B cell (primary cell): ENCODE data around the gene DLG2. TPM values are rescaled to one million over a fixed set of nuclear protein-coding genes. Genes with fewer than 3 reads are reported as not detected.

Source experiments
- ATAC-seq: fragments of 200-7000 bp; cut with Tn5 transposase; one replicate; pipeline ENCODE4 v1.10.0; 2021; ENCODE audit warnings: low read depth, mild to moderate bottlenecking, moderate number of reproducible peaks, moderate library complexity
- CTCF ChIA-PET: fragments of 350-600 bp; sonication (Branson Sonifier 250); formaldehyde crosslinking; loops from one replicate; lab custom pipeline; 2021; ENCODE audit warnings: antibody characterized with exemption, inconsistent platforms; lab: Charles Lee
- POLR2A ChIA-PET: fragments of 350-600 bp; sonication (Branson Sonifier 250); formaldehyde crosslinking; loops from one replicate; lab custom pipeline; 2021; ENCODE audit warnings: antibody characterized with exemption; lab: Charles Lee
- DNase-seq: peaks from one replicate; pipeline ENCODE4 v3.0.0; 2013
- H2AFZ ChIP-seq: 2 replicates; pipeline ENCODE4 v1.6.1; 2012; ENCODE audit warnings: mild to moderate bottlenecking, low read depth, low read length; ENCODE audit not compliant: insufficient read depth, poor library complexity, severe bottlenecking
- H3K27ac ChIP-seq, 2 donors: 1 replicate in 1 of 2; 2 replicates in 1 of 2; pipeline ENCODE4 v1.5.1; 2012 to 2013; ENCODE audit warnings: low read length in 2 of 2, mild to moderate bottlenecking in 2 of 2, moderate library complexity in 1 of 2
- H3K27me3 ChIP-seq, 4 experiments: fragments of 200-600 bp in 1 of 4; sonication (generic) in 1 of 4; replicated peaks in 1 of 4; 1 replicate in 2 of 4; 2 replicates in 2 of 4; pipeline versions ENCODE4 v1.6.1 to v1.7.0; 2013 to 2016; ENCODE audit warnings: low read length in 3 of 4, mild to moderate bottlenecking in 2 of 4, mixed read lengths in 1 of 4, moderate library complexity in 1 of 4; ENCODE audit not compliant: insufficient read depth in 4 of 4, control insufficient read depth in 3 of 4; ENCODE audit errors: control extremely low read depth in 1 of 4
- H3K36me3 ChIP-seq, 2 experiments: replicated peaks in 1 of 2; 1 replicate in 1 of 2; 2 replicates in 1 of 2; pipeline versions ENCODE4 v1.6.1 to v1.7.1; 2013; ENCODE audit warnings: low read length in 1 of 2; ENCODE audit not compliant: insufficient read depth in 2 of 2, control insufficient read depth in 1 of 2; ENCODE audit errors: control extremely low read depth in 1 of 2, extremely low read depth in 1 of 2
- H3K4me1 ChIP-seq, 2 donors: fragments of 200-600 bp in 1 of 2; sonication (generic) in 1 of 2; 1 replicate in 1 of 2; 2 replicates in 1 of 2; pipeline versions ENCODE4 v1.5.1 to v1.6.1; 2013 to 2017; ENCODE audit warnings: low read length in 2 of 2; ENCODE audit not compliant: control insufficient read depth in 2 of 2, insufficient read depth in 2 of 2
- H3K4me2 ChIP-seq: replicated peaks from 2 replicates; pipeline ENCODE3; 2012; ENCODE audit warnings: mild to moderate bottlenecking, low read depth, low read length; ENCODE audit not compliant: poor library complexity, severe bottlenecking
- H3K4me3 ChIP-seq, 5 experiments: fragments of 200-600 bp in 1 of 5; sonication (generic) in 1 of 5; 1 replicate in 3 of 5; 2 replicates in 2 of 5; pipeline versions ENCODE4 v1.5.1 to v1.7.0; 2011 to 2016; ENCODE audit warnings: low read length in 4 of 5, mild to moderate bottlenecking in 4 of 5, low read depth in 2 of 5, control low read depth in 1 of 5, moderate library complexity in 1 of 5; ENCODE audit not compliant: insufficient read depth in 1 of 5; ENCODE audit errors: control extremely low read depth in 1 of 5, extremely low read depth in 1 of 5
- H3K79me2 ChIP-seq: fragments of 200-600 bp; sonication (generic); one replicate; pipeline ENCODE4 v1.6.0; 2016; ENCODE audit warnings: low read length; ENCODE audit not compliant: control insufficient read depth, insufficient read depth
- H3K9ac ChIP-seq: fragments of 200-600 bp; sonication (generic); 2 replicates; pipeline ENCODE4 v1.6.1; 2017; ENCODE audit warnings: mild to moderate bottlenecking, low read length, moderate library complexity
- H3K9me3 ChIP-seq, 3 donors: one replicate each; pipeline versions ENCODE4 v1.6.1 to v1.7.1; 2013; ENCODE audit warnings: low read length in 2 of 3; ENCODE audit not compliant: control insufficient read depth in 2 of 3, insufficient read depth in 1 of 3; ENCODE audit errors: control extremely low read depth in 1 of 3
- H4K20me1 ChIP-seq: 2 replicates; pipeline ENCODE4 v1.6.0; 2012; ENCODE audit warnings: mild to moderate bottlenecking, low read length; ENCODE audit not compliant: insufficient read depth, control insufficient read depth, poor library complexity, severe bottlenecking
- H3K27ac Mint-ChIP-seq: one replicate; pipeline ENCODE4 v1.8.0; 2021; ENCODE audit warnings: mixed read lengths
- H3K27me3 Mint-ChIP-seq: one replicate; pipeline ENCODE4 v1.8.0; 2021; ENCODE audit warnings: mixed read lengths
- H3K4me1 Mint-ChIP-seq: one replicate; pipeline ENCODE4 v1.8.0; 2021; ENCODE audit warnings: mixed read lengths
- H3K4me3 Mint-ChIP-seq: one replicate; pipeline ENCODE4 v1.8.0; 2021; ENCODE audit warnings: mixed read lengths
- H3K9me3 Mint-ChIP-seq: one replicate; pipeline ENCODE4 v1.8.0; 2022; ENCODE audit warnings: mixed read lengths; ENCODE audit not compliant: insufficient read depth
- EZH2 ChIP-seq: IDR thresholded peaks from 2 replicates; pipeline ENCODE4 v1.6.1; 2012; ENCODE audit warnings: borderline replicate concordance, low read depth, mild to moderate bottlenecking, moderate library complexity, low read length; ENCODE audit not compliant: insufficient read depth, poor library complexity, severe bottlenecking
- WGBS: methylation state at CpG from one replicate; pipeline ENCODE4 v1.1.5; 2013; ENCODE audit warnings: missing lambda C conversion rate; ENCODE audit not compliant: insufficient coverage; 5-methylcytosine and 5-hydroxymethylcytosine counted together
- intact Hi-C: fragments of 100-400 bp; cut with micrococcal nuclease; formaldehyde crosslinking; loops from one replicate; pipeline ENCODE4 v1.10.0; 2022
- polyA plus RNA-seq: library from polyadenylated mRNA; depleted of rRNA; stranded (reverse); fragments of >200 nt; gene quantifications from 2 replicates; pipeline ENCODE4 v1.2.3, GENCODE V29; 2012
- total RNA-seq, 2 donors: library from RNA; stranded (reverse); fragments of 120-200 nt in 1 of 2; gene quantifications; 1 replicate in 1 of 2; 2 replicates in 1 of 2; pipeline versions ENCODE4 v1.2.3 to v1.2.4, GENCODE V29; 2013 to 2022
- TF ChIP-seq, protein P1 (sequence below): fragments of 200-600 bp; IDR thresholded peaks from one replicate; pipeline ENCODE4 v1.8.0; 2022; ENCODE audit warnings: antibody characterized with exemption, mild to moderate bottlenecking

DLG2 gene
- total and polyA plus RNA-seq, 2 donors (not counting 1 experiment from before 2014, with no cell fraction given): 0.54 to 5.4 TPM

DNA sequence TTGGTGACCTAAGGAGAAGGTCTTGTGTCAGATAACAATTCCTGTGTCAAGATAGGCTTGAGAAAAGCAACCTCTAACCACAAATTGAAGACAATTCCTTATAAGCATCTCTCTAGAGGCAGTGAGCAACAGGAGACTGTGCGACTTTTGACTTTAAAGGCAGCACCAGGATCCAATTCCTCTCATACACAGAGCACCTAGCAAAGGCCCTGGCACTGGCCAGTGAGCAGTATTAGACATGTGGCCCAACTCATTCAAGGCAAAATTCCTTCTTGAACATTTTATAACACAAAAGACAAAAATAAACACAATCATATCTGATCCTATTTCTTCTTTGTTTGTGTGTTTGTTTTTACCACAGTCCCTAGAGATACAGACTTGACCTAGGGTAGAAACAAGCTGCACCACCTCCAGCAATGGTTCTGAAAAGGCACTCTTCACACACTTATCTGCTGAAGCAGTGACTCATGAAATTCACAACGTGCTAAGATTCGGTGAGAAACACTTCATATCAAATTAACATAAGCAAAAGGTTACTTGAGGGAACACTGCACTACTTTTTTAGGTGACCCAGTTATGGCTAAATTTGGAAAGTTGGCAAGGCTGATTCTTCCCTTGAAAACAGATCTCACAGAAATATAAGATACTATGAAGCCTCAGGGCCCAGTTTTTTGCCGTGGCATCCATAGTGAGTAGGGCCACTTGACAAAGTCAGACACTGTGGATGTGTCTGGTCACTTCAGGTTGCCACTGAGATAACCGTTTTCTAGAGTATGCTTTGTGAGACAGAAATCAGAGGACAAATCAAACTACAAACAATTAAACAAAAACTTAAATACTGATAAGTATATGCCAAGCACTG is 1018.9 kb downstream of the DLG2 start:
- H2AFZ ChIP-seq: no peak overlapping the region
- Mint-ChIP-seq H3K9me3 (no peaks in the 10 kb centered on the region), H3K27me3 (peaks cover 13% of the 10 kb centered on the region), H3K4me1 (no peaks in the 10 kb centered on the region), H3K4me3 (no peak overlapping the region), H3K27ac (no peak overlapping the region)
- DNase-seq: no peak
- WGBS: 65% methylated on average over 2 of the region's 5 CpGs
- H3K36me3 ChIP-seq: no peaks in the 10 kb centered on the region
- H3K9ac ChIP-seq: no peak overlapping the region
- no peaks in the 10 kb centered on the region for H3K27me3 ChIP-seq
- no peaks in the 10 kb centered on the region for H3K79me2 ChIP-seq
- no peaks in the 10 kb centered on the region for H4K20me1 ChIP-seq
- CTCF ChIA-PET: no interaction called here
- no peak overlapping the region for H3K27ac ChIP-seq
- TF ChIP-seq, protein P1, sequence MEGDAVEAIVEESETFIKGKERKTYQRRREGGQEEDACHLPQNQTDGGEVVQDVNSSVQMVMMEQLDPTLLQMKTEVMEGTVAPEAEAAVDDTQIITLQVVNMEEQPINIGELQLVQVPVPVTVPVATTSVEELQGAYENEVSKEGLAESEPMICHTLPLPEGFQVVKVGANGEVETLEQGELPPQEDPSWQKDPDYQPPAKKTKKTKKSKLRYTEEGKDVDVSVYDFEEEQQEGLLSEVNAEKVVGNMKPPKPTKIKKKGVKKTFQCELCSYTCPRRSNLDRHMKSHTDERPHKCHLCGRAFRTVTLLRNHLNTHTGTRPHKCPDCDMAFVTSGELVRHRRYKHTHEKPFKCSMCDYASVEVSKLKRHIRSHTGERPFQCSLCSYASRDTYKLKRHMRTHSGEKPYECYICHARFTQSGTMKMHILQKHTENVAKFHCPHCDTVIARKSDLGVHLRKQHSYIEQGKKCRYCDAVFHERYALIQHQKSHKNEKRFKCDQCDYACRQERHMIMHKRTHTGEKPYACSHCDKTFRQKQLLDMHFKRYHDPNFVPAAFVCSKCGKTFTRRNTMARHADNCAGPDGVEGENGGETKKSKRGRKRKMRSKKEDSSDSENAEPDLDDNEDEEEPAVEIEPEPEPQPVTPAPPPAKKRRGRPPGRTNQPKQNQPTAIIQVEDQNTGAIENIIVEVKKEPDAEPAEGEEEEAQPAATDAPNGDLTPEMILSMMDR: no peak
- TF ChIP-seq EZH2: no peak
- no peak overlapping the region for H3K4me2 ChIP-seq
- no peak for ATAC-seq
- no peaks in the 10 kb centered on the region for H3K4me1 ChIP-seq
- H3K4me3 ChIP-seq: no peak overlapping the region
- peaks cover 0 to 1% (median 0%) of the 10 kb centered on the region in 3 donors for H3K9me3 ChIP-seq
- intact Hi-C loops: no loop called here
- POLR2A ChIA-PET: no interaction called here

DNA sequence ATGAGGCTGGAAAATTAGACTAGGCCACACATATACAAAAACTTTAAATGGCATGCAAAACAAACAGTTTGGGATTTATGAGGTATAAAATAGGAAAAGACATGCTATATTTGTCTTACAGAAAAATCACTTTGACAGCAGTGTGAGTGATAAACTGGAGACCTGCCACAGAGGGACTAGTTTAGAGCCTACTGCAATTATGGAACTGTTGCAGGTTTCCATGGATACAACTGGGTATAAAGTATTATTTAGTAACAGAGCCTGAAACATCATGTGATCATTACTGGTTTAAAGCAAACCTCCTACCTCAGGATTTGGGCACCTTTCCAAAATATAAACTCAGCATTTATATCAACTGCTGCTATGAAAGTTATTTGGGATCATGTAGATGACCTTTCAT is 1032.5 kb downstream of the DLG2 start:
- Mint-ChIP-seq H3K27me3 (peaks cover 7% of the 10 kb centered on the region), H3K27ac (no peak overlapping the region), H3K4me3 (no peak overlapping the region), H3K9me3 (peaks cover 3% of the 10 kb centered on the region), H3K4me1 (no peaks in the 10 kb centered on the region)
- Histone ChIP-seq H3K4me2 (no peak overlapping the region), H3K36me3 (no peaks in the 10 kb centered on the region), H3K9ac (no peak overlapping the region), H3K4me1 (no peaks in the 10 kb centered on the region), H3K27me3 (no peaks in the 10 kb centered on the region), H3K9me3 (no peaks in the 10 kb centered on the region), H4K20me1 (no peaks in the 10 kb centered on the region), H3K4me3 (no peak overlapping the region), H3K27ac (no peak overlapping the region), H3K79me2 (no peaks in the 10 kb centered on the region), H2AFZ (no peak overlapping the region)
- CTCF ChIA-PET: no interaction called here
- DNase-seq (no peak), ATAC-seq (no peak)
- intact Hi-C loops: no loop called here
- POLR2A ChIA-PET: no interaction called here
- no peak for TF ChIP-seq EZH2
- TF ChIP-seq, protein P1: no peak
